NB4 (cell line): ENCODE data around the gene SLPI.

ENCODE experiments used
- MYC ChIP-seq: IDR thresholded peaks from 2 replicates; pipeline ENCODE4 v1.6.1; 2011; ENCODE audit warnings: low read depth, low read length
- POLR2A ChIP-seq: IDR thresholded peaks from 2 replicates; pipeline ENCODE4 v1.6.1; 2011; ENCODE audit warnings: mild to moderate bottlenecking; ENCODE audit not compliant: insufficient read length; ENCODE audit errors: extremely low read depth
- TF ChIP-seq, protein P1 (sequence below): IDR thresholded peaks from one replicate; pipeline ENCODE4 v1.5.1; 2012; ENCODE audit warnings: low read depth, low read length

DNA sequence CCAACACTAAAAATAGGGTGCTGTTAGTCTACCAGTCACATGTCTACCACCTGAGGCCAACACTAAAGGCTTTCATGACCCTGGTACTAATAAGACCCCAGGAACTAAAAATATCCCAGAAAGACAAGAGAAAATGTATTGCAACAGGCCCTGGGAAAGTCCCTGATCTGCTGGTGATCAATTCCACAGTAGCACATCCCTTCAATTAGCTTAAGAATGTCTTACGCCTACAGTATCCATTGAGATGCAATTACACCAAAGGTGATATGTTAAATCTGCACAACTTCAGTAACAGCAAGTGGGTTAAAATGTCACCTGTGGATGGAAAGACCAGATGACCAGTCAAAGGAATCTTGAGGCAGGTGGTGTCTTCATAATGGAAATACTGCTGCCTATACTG lies 44.4 kb downstream of the SLPI start:
- TF ChIP-seq, protein P1, sequence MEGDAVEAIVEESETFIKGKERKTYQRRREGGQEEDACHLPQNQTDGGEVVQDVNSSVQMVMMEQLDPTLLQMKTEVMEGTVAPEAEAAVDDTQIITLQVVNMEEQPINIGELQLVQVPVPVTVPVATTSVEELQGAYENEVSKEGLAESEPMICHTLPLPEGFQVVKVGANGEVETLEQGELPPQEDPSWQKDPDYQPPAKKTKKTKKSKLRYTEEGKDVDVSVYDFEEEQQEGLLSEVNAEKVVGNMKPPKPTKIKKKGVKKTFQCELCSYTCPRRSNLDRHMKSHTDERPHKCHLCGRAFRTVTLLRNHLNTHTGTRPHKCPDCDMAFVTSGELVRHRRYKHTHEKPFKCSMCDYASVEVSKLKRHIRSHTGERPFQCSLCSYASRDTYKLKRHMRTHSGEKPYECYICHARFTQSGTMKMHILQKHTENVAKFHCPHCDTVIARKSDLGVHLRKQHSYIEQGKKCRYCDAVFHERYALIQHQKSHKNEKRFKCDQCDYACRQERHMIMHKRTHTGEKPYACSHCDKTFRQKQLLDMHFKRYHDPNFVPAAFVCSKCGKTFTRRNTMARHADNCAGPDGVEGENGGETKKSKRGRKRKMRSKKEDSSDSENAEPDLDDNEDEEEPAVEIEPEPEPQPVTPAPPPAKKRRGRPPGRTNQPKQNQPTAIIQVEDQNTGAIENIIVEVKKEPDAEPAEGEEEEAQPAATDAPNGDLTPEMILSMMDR: no peak
- TF ChIP-seq POLR2A (no peak), MYC (no peak)
